IMR-90 (cell line): ENCODE measurements around the gene TGFBI. TPM values are rescaled to one million over a fixed set of nuclear protein-coding genes. Genes with fewer than 3 reads are reported as not detected.

ENCODE experiments used
- ATAC-seq: fragments of 200-7000 bp; cut with Tn5 transposase; 2 replicates; pipeline ENCODE4 v1.9.1; 2020; ENCODE audit warnings: low read depth, mild to moderate bottlenecking, moderate library complexity
- BruUV-seq: library from RNA; stranded (reverse); fragments of 400-500 nt; replicated peaks from 2 replicates; lab custom pipeline; 2021; lab: Mats Ljungman, UMichigan
- CTCF ChIA-PET: fragments of 300-600 bp; formaldehyde crosslinking; extraction: SDS; loops from one replicate; lab custom pipeline; 2021; ENCODE audit warnings: antibody characterized with exemption; lab: Yijun Ruan, JAX
- POLR2A ChIA-PET: fragments of 300-600 bp; sonication (Branson Sonifier 250); formaldehyde crosslinking; loops from one replicate; lab custom pipeline; 2022; ENCODE audit warnings: antibody characterized with exemption; ENCODE audit not compliant: unreplicated experiment; lab: Charles Lee
- DNase-seq: peaks from one replicate; pipeline ENCODE4 v3.0.0; 2013
- H2AFZ ChIP-seq: replicated peaks from 2 replicates; pipeline ENCODE3; 2013; ENCODE audit warnings: low read length, mild to moderate bottlenecking; ENCODE audit not compliant: poor library complexity
- H2AK5ac ChIP-seq: 2 replicates; pipeline ENCODE4 v1.6.1; 2013; ENCODE audit warnings: low read depth, low read length, inconsistent platforms
- H2AK9ac ChIP-seq: replicated peaks from 2 replicates; pipeline ENCODE3; 2013; ENCODE audit warnings: mild to moderate bottlenecking, low read depth, low read length, moderate library complexity; ENCODE audit not compliant: poor library complexity
- H2BK120ac ChIP-seq: 2 replicates; pipeline ENCODE4 v1.6.1; 2013; ENCODE audit warnings: low read depth, low read length, inconsistent platforms
- H2BK15ac ChIP-seq: 3 replicates; pipeline ENCODE4 v1.6.1; 2013; ENCODE audit warnings: low read depth, low read length, inconsistent platforms
- H2BK20ac ChIP-seq: 2 replicates; pipeline ENCODE4 v1.6.1; 2013; ENCODE audit warnings: low read depth, mild to moderate bottlenecking, inconsistent platforms, low read length, moderate library complexity
- H2BK5ac ChIP-seq: 2 replicates; pipeline ENCODE4 v1.6.1; 2013; ENCODE audit warnings: mild to moderate bottlenecking, low read depth, low read length, inconsistent platforms; ENCODE audit not compliant: poor library complexity, severe bottlenecking
- H3K14ac ChIP-seq: replicated peaks from 2 replicates; pipeline ENCODE4 v1.6.1; 2013; ENCODE audit warnings: low read depth, low read length, inconsistent platforms
- H3K18ac ChIP-seq: 2 replicates; pipeline ENCODE4 v1.6.1; 2013; ENCODE audit warnings: low read depth, low read length, control low read depth
- H3K23ac ChIP-seq: 2 replicates; pipeline ENCODE4 v1.6.1; 2013; ENCODE audit warnings: low read depth, low read length, inconsistent platforms
- H3K27ac ChIP-seq: 2 replicates; pipeline ENCODE4 v1.5.1; 2013; ENCODE audit warnings: mild to moderate bottlenecking, control low read depth, low read length; ENCODE audit not compliant: insufficient read depth
- H3K27me3 ChIP-seq: 2 replicates; pipeline ENCODE4 v1.6.1; 2013; ENCODE audit warnings: low read length; ENCODE audit not compliant: control insufficient read depth, insufficient read depth
- H3K36me3 ChIP-seq: 2 replicates; pipeline ENCODE4 v1.6.1; 2013; ENCODE audit warnings: low read length, mixed read lengths; ENCODE audit not compliant: control insufficient read depth, insufficient read depth
- H3K4ac ChIP-seq: 2 replicates; pipeline ENCODE4 v1.6.1; 2013; ENCODE audit warnings: low read depth, low read length, inconsistent platforms
- H3K4me1 ChIP-seq: 2 replicates; pipeline ENCODE4 v1.6.1; 2013; ENCODE audit warnings: low read length, mixed read lengths; ENCODE audit not compliant: control insufficient read depth, insufficient read depth
- H3K4me2 ChIP-seq: 2 replicates; pipeline ENCODE4 v1.6.1; 2013; ENCODE audit warnings: low read depth, mild to moderate bottlenecking, control low read depth, low read length, moderate library complexity
- H3K4me3 ChIP-seq: 2 replicates; pipeline ENCODE4 v1.5.1; 2013; ENCODE audit warnings: low read depth, mild to moderate bottlenecking, control low read depth, low read length, moderate library complexity; ENCODE audit not compliant: insufficient read depth
- H3K56ac ChIP-seq: 2 replicates; pipeline ENCODE4 v1.6.1; 2013; ENCODE audit warnings: low read length, inconsistent platforms; ENCODE audit not compliant: insufficient read depth; ENCODE audit errors: extremely low read depth
- H3K79me1 ChIP-seq, 2 experiments: 2 replicates each; pipeline ENCODE4 v1.6.1; 2013; ENCODE audit warnings: low read length in 2 of 2, inconsistent platforms in 1 of 2, low read depth in 1 of 2
- H3K9ac ChIP-seq: 2 replicates; pipeline ENCODE4 v1.6.1; 2013; ENCODE audit warnings: low read depth, low read length, control low read depth
- H3K9me1 ChIP-seq: 2 replicates; pipeline ENCODE4 v1.6.1; 2013; ENCODE audit warnings: low read length, inconsistent platforms; ENCODE audit not compliant: insufficient read depth
- H3K9me3 ChIP-seq: 2 replicates; pipeline ENCODE4 v1.6.1; 2013; ENCODE audit warnings: low read length; ENCODE audit not compliant: control insufficient read depth, insufficient read depth
- H4K20me1 ChIP-seq: 2 replicates; pipeline ENCODE4 v1.6.1; 2013; ENCODE audit warnings: low read length, inconsistent platforms; ENCODE audit not compliant: insufficient read depth
- H4K5ac ChIP-seq: 2 replicates; pipeline ENCODE4 v1.6.1; 2013; ENCODE audit warnings: mild to moderate bottlenecking, low read depth, low read length, control low read depth
- H4K8ac ChIP-seq, 2 experiments: 2 replicates each; pipeline ENCODE4 v1.6.1; 2013; ENCODE audit warnings: low read depth in 2 of 2, low read length in 2 of 2, control low read depth in 1 of 2, inconsistent platforms in 1 of 2
- H4K91ac ChIP-seq: 2 replicates; pipeline ENCODE4 v1.6.1; 2013; ENCODE audit warnings: low read depth, low read length, inconsistent platforms; ENCODE audit not compliant: insufficient read depth
- BHLHE40 ChIP-seq: fragments of 150-350 bp; IDR thresholded peaks from 2 replicates; pipeline ENCODE4 v1.6.1; 2016; ENCODE audit warnings: mild to moderate bottlenecking, low read depth, low read length
- CEBPB ChIP-seq: IDR thresholded peaks from 2 replicates; pipeline ENCODE4 v1.6.1; 2012; ENCODE audit warnings: low read depth, low read length, improper control_type of control experiment
- CHD1 ChIP-seq: IDR thresholded peaks from 2 replicates; pipeline ENCODE4 v1.6.1; 2012; ENCODE audit warnings: low read depth, low read length, improper control_type of control experiment
- ELK1 ChIP-seq: fragments of 150-350 bp; IDR thresholded peaks from 2 replicates; pipeline ENCODE4 v1.6.1; 2016; ENCODE audit warnings: low read depth, mild to moderate bottlenecking, low read length, moderate library complexity, borderline replicate concordance
- FOS ChIP-seq: fragments of 150-350 bp; IDR thresholded peaks from 2 replicates; pipeline ENCODE4 v1.6.1; 2016; ENCODE audit warnings: low read depth, low read length
- MAFK ChIP-seq: IDR thresholded peaks from 2 replicates; pipeline ENCODE4 v1.6.1; 2012; ENCODE audit warnings: low read depth, low read length, improper control_type of control experiment
- MAZ ChIP-seq: IDR thresholded peaks from 2 replicates; pipeline ENCODE4 v1.6.1; 2012; ENCODE audit warnings: low read depth, mild to moderate bottlenecking, low read length, improper control_type of control experiment, moderate library complexity, borderline replicate concordance
- MXI1 ChIP-seq: IDR thresholded peaks from 2 replicates; pipeline ENCODE4 v1.6.1; 2012; ENCODE audit warnings: low read depth, mild to moderate bottlenecking, low read length, moderate library complexity, borderline replicate concordance
- NFE2L2 ChIP-seq: fragments of 150-350 bp; IDR thresholded peaks from 2 replicates; pipeline ENCODE4 v1.6.1; 2016; ENCODE audit warnings: low read depth, mild to moderate bottlenecking, low read length
- POLR2A ChIP-seq: IDR thresholded peaks from 2 replicates; pipeline ENCODE4 v1.6.1; 2012; ENCODE audit warnings: mild to moderate bottlenecking, low read depth, low read length
- RAD21 ChIP-seq: IDR thresholded peaks from 2 replicates; pipeline ENCODE4 v1.6.1; 2012; ENCODE audit warnings: low read length, improper control_type of control experiment
- RCOR1 ChIP-seq: IDR thresholded peaks from 2 replicates; pipeline ENCODE4 v1.6.1; 2012; ENCODE audit warnings: mild to moderate bottlenecking, low read length, improper control_type of control experiment; ENCODE audit not compliant: insufficient replicate concordance
- RFX5 ChIP-seq: IDR thresholded peaks from 2 replicates; pipeline ENCODE4 v1.8.0; 2012; ENCODE audit warnings: low read depth, mild to moderate bottlenecking, low read length, moderate library complexity
- SMC3 ChIP-seq: fragments of 150-350 bp; IDR thresholded peaks from 2 replicates; pipeline ENCODE4 v1.6.1; 2016; ENCODE audit warnings: low read depth, mild to moderate bottlenecking, antibody characterized with exemption, low read length, moderate library complexity
- USF2 ChIP-seq: fragments of 150-350 bp; IDR thresholded peaks from 2 replicates; pipeline ENCODE4 v1.6.1; 2017; ENCODE audit warnings: mild to moderate bottlenecking, antibody characterized with exemption, low read length, low read depth
- WGBS, 2 experiments: methylation state at CpG; one replicate each; pipeline versions ENCODE4 v1.1.5 to v1.1.7; 2013; ENCODE audit warnings: missing lambda C conversion rate in 2 of 2; ENCODE audit not compliant: insufficient read length in 1 of 2; ENCODE audit errors: extremely low coverage in 2 of 2; 5-methylcytosine and 5-hydroxymethylcytosine counted together
- dilution Hi-C: fragments of 300-500 bp; cut with HindIII; formaldehyde crosslinking; loops from one replicate; pipeline ENCODE4 v1.14.3; 2018; ENCODE audit warnings: low sequenced_read_pairs; ENCODE audit not compliant: unreplicated experiment
- in situ Hi-C: fragments of 300-500 bp; cut with MboI; formaldehyde crosslinking; loops from 3 replicates; pipeline ENCODE4 v1.14.3; 2019; ENCODE audit warnings: low sequenced_read_pairs, inconsistent platforms, mixed read lengths
- intact Hi-C: fragments of 100-400 bp; cut with micrococcal nuclease; formaldehyde crosslinking; loops from 2 replicates; pipeline ENCODE4 v1.10.0; 2022
- polyA plus RNA-seq, 3 experiments: library from polyadenylated mRNA; depleted of rRNA; stranded (reverse); fragments of >200 nt; gene quantifications; 2 replicates each; pipeline ENCODE4 v1.2.3, GENCODE V29; 2012; ENCODE audit warnings: low replicate concordance in 1 of 3
- total RNA-seq: library from RNA; depleted of rRNA; stranded (reverse); fragments of >200 nt; gene quantifications from 2 replicates; pipeline ENCODE4 v1.2.3, GENCODE V29; 2012
- TF ChIP-seq, protein P1 (sequence below): conservative IDR thresholded peaks from 2 replicates; pipeline ENCODE4 v1.5.1; 2012; ENCODE audit warnings: mild to moderate bottlenecking, low read depth, low read length, improper control_type of control experiment

The TGFBI gene
- total and polyA plus RNA-seq, 2 of the 4 experiments (the other 2 are of a cell fraction), result 618 to 1,551 TPM

DNA sequence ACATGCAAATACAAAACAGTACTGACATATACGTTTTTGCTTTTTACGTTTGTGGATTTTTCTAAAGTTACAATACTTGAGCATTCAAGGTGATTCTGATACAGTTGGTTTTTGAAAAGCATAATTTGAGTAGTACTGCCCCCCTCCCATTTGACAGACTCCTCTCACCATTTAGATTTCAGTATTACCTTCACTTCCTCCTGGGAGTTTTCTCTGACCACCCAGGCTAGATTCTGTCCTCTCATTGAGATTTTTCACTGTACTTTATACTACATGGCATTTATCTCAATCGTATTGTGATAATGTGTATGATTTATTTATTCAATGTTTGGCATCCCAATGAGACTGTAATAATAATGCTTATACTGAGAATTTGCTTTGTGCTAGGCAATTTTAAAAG lies 71.1 kb downstream of the TGFBI start:
- no peak overlapping the region for H3K23ac ChIP-seq
- no peak overlapping the region for H3K56ac ChIP-seq
- intact Hi-C loops (no loop called here), dilution Hi-C loops (no loop called here), in situ Hi-C loops (loop anchor here (25.0 kb wide), 1 partner anchor 438 kb away; no protein-coding TSS in a partner anchor)
- H3K4me3 ChIP-seq, result no peak overlapping the region
- no peak overlapping the region for H2BK5ac ChIP-seq
- BruUV-seq, result no TSS peak
- H3K27ac ChIP-seq, result no peak overlapping the region
- no peak overlapping the region for H2BK120ac ChIP-seq
- H4K91ac ChIP-seq, result no peak overlapping the region
- CTCF ChIA-PET, result interaction anchor here (1.6 kb wide), 1 partner anchor 18 kb away, joined by 5 read pairs; no protein-coding TSS in a partner anchor
- no peaks in the 10 kb centered on the region for H3K79me1 ChIP-seq
- no peaks in the 10 kb centered on the region for H3K9me3 ChIP-seq
- no peaks in the 10 kb centered on the region for H3K4me1 ChIP-seq
- H3K36me3 ChIP-seq, result no peaks in the 10 kb centered on the region
- H3K27me3 ChIP-seq, result peaks cover 35% of the 10 kb centered on the region
- no peak overlapping the region for H2BK20ac ChIP-seq
- no CpG with 5 or more reads among the region's 3 CpGs for WGBS, 2 experiments
- no peak overlapping the region for H3K18ac ChIP-seq
- ATAC-seq (no peak), DNase-seq (no peak)
- no peak overlapping the region for H2AFZ ChIP-seq
- no peak overlapping the region for H4K8ac ChIP-seq
- no peak overlapping the region for H3K14ac ChIP-seq
- TF ChIP-seq BHLHE40 (no peak), POLR2A (no peak), SMC3 (no peak), RFX5 (no peak), MXI1 (no peak), FOS (no peak), USF2 (no peak), RAD21 (no peak), CEBPB (no peak), ELK1 (no peak), NFE2L2 (no peak), MAZ (no peak), MAFK (no peak), CHD1 (no peak), RCOR1 (no peak)
- TF ChIP-seq, protein P1, sequence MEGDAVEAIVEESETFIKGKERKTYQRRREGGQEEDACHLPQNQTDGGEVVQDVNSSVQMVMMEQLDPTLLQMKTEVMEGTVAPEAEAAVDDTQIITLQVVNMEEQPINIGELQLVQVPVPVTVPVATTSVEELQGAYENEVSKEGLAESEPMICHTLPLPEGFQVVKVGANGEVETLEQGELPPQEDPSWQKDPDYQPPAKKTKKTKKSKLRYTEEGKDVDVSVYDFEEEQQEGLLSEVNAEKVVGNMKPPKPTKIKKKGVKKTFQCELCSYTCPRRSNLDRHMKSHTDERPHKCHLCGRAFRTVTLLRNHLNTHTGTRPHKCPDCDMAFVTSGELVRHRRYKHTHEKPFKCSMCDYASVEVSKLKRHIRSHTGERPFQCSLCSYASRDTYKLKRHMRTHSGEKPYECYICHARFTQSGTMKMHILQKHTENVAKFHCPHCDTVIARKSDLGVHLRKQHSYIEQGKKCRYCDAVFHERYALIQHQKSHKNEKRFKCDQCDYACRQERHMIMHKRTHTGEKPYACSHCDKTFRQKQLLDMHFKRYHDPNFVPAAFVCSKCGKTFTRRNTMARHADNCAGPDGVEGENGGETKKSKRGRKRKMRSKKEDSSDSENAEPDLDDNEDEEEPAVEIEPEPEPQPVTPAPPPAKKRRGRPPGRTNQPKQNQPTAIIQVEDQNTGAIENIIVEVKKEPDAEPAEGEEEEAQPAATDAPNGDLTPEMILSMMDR, result no peak
- H3K9ac ChIP-seq, result no peak overlapping the region
- H3K4ac ChIP-seq, result no peak overlapping the region
- no peak overlapping the region for H2BK15ac ChIP-seq
- POLR2A ChIA-PET, result no interaction called here
- H2AK9ac ChIP-seq, result no peak overlapping the region
- H3K4me2 ChIP-seq, result no peak overlapping the region
- no peaks in the 10 kb centered on the region for H4K20me1 ChIP-seq
- H2AK5ac ChIP-seq, result no peak overlapping the region
- no peak overlapping the region for H4K5ac ChIP-seq
- H3K9me1 ChIP-seq, result no peaks in the 10 kb centered on the region
